HG02970 (cell line): ENCODE data around the gene AUTS2.

Experiments used
- ATAC-seq: cut with Tn5 transposase; IDR thresholded peaks from one replicate; pipeline ENCODE4 v1.9.1; 2021; ENCODE audit warnings: mild to moderate bottlenecking, moderate library complexity, moderate number of reproducible peaks; ENCODE audit not compliant: unreplicated experiment, low FRiP score

The AUTS2 gene

GRCh38 chr7:70069977-70070376 lies 471.7 kb downstream of the AUTS2 start:
- ATAC-seq = no peak

- no peak for ATAC-seq
These were observed 473.5 kb downstream of the AUTS2 start for GRCh38 chr7:70071766-70072165.

GRCh38 chr7:70072220-70072619 lies 473.9 kb downstream of the AUTS2 start:
- no peak for ATAC-seq

DNA sequence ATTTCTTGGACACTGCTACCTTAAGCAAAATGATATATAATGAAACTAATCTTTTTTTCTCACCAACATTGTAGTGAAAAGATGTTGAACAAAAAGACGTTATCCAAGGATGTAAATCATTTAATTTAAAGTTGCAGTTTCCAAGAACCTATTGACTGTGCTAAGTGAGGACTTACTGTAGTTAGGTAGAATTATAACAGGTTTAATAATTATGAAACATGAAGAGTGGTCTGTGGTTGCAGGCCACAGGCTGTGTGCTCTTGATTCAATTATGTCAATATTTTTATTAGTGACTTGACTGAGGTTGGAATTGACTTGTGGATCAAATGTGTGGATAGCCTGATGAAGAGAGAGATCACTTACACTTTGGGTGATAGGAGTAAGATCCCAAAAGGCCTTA lies 478.1 kb downstream of the AUTS2 start:
- ATAC-seq = no peak

GRCh38 chr7:70082099-70082611 lies 483.9 kb downstream of the AUTS2 start:
- ATAC-seq = no peak

- no peak for ATAC-seq
These were observed 493.1 kb downstream of the AUTS2 start for GRCh38 chr7:70091362-70091761.

DNA sequence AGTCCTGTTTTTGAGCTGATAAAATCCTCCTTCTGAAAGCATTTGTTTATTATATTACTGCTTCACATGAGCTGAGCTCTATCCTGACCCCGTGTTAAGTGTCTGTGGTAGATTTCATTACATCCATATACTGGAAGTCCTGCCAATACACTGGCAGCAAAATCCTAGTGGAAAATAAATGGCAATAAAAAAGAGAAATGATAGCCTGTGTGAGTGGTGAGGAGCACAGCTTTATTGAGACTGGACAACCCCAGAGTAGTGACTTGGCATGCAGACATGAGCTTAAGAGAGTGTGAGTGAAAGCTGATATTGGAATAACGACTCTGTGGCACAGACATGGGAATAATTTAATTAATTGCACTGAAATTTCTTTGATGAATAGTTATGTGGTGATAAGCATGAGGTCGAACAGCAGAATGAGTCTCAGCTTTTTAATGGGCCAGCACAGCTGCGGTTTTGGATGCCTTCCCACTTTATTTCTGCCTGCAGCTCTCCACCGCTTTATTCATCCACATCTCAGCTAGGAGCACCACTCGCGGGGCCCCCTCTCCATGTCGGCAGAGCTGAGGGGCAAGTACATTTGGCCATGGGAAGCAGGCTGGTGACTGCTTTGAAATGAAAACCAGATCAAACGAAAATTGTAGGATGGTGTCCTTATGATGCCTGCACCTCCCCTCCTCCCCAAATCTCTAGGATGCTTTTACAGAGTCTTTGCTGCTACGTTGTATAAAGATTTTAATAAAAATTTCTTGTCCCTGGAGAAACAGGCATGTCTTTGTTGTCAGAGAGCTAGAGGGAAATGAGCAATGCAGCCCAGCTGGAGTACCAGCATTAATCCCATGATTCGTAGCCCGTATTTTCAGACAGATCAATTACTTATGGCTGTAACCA lies 494.3 kb downstream of the AUTS2 start:
- ATAC-seq = no peak

GRCh38 chr7:70093205-70093904 lies 495.1 kb downstream of the AUTS2 start:
- ATAC-seq = no peak

DNA sequence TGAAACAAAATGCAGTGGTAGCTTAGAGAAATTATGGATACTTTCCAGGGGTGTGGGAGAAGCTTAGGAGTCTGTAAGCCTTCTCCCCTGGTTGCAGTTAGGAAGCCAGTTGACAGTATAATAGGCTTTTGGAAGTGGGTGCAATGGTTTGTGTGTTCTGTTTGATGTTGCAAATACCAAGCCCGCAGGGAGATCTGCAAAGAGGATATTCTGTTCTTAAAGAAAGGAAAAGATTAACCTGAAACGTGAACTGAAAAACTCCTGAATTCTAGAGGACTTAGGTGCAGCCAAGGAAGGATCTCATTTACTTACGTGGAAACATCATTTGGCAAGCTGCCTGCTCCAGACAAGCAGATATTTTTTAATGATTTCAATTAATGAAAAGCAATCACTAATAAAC lies 496.6 kb downstream of the AUTS2 start:
- ATAC-seq = no peak

GRCh38 chr7:70097645-70098044 lies 499.4 kb downstream of the AUTS2 start:
- ATAC-seq = no peak

DNA sequence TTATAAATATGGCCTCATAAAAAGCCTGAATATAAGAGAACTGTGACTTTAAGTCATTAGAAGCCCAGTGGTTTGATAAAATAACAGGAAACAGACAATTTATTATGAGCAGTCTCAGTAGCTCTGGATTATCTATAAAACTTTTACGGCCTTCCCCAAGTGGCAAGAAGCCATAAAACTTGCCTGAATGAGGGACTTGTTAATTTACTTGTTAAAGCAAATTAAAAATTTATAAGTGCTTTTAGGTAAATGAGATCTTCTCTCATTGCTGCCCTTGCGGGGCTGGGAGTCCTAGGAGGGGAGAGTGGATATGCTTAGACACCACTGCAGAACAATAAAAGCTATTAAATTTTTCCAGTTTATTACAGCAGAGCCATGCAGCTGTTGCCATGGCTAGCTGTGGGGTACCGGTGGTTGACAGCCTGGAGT lies 499.9 kb downstream of the AUTS2 start:
- no peak for ATAC-seq

GRCh38 chr7:70098905-70099672 lies 500.8 kb downstream of the AUTS2 start:
- ATAC-seq = no peak

- ATAC-seq = no peak
These were observed 506.0 kb downstream of the AUTS2 start for GRCh38 chr7:70104243-70104642.

DNA sequence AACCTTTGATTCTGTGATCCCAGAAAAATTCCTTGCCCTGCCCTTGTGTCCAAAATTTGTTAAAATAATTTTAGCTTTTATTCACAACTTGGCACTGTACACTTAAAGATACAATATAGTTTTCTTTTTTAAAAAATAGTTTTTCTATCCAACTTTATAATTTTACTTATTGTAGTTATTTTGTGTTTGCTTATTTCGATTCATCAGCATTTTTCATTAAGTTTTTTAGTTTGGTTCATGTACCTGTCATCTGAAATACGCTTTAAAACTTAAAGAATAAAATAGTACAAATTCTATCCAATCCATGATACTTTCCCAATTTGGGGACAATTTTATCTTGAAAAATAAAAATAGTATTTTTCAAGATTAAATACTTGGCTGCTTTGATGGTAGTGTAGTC lies 514.8 kb downstream of the AUTS2 start:
- ATAC-seq = no peak

- no peak for ATAC-seq
These were observed 515.3 kb downstream of the AUTS2 start for GRCh38 chr7:70113536-70113935.

GRCh38 chr7:70114806-70115205 lies 516.5 kb downstream of the AUTS2 start:
- ATAC-seq = no peak

- ATAC-seq = no peak
These were observed 518.0 kb downstream of the AUTS2 start for GRCh38 chr7:70116244-70116643.

- ATAC-seq = no peak
These were observed 518.6 kb downstream of the AUTS2 start for GRCh38 chr7:70116867-70117266.

DNA sequence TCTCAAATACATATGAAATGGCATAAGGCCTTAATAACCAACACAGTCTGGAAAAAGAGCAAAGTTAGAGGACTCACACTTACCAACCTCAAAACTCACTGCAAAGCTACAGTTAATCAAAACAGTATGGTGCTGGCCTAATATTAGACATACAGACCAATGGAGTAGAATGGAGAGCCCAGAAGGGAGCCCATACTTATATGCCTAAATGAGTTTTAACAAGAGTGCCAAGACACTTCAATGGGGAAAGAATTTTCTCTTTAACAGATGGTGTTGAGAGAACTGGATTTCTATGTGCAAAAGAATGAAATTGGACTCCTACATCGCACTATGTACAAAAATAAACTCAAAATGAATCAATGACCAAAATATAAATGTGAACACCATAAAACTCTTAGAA lies 522.6 kb downstream of the AUTS2 start:
- no peak for ATAC-seq

- no peak for ATAC-seq
These were observed 533.5 kb downstream of the AUTS2 start for GRCh38 chr7:70131817-70132216.
